Measurements from ENCODE around the gene TBCK. TPM values are rescaled to one million over a fixed set of nuclear protein-coding genes. Genes with fewer than 3 reads are reported as not detected.

TBCK gene
- 16.0 and 18.7 TPM in 2 replicates for total RNA-seq (2021; fragmentation: NEBNext Ultra II Directional; extraction: Animal tissue kit (Norgen Biotek cat#: 25700))
- 10.2 and 10.5 TPM in 2 replicates for polyA plus RNA-seq (2011; rRNA removed)
- 12.2 TPM for polyA plus RNA-seq (2011; cell fraction: cytosol; rRNA removed)
- polyA plus RNA-seq (2011; cell fraction: nucleus; rRNA removed) = 38.7 TPM
- 6.7 to 11.1 TPM (median 8.5 TPM) in 4 replicates for polyA plus RNA-seq (2012, experiment 1 of 2)
- 0.75 TPM for polyA plus RNA-seq (2012, experiment 2 of 2)
- 7.9 TPM for polyA plus RNA-seq (2013, experiment 1 of 2)
- 7.0 TPM for polyA plus RNA-seq (2013, experiment 2 of 2)
- 39.5 and 49.2 TPM in 2 replicates for polyA minus RNA-seq (2011; rRNA and poly(A)+ RNA removed)
- polyA minus RNA-seq (2011; cell fraction: cytosol; rRNA and poly(A)+ RNA removed) = 21.1 TPM
- 142 TPM for polyA minus RNA-seq (2011; cell fraction: nucleus; rRNA and poly(A)+ RNA removed)
- long read RNA-seq, experiment 1, partial matches to known transcripts = 2 of 5 reads
- long read RNA-seq, experiment 1, other reads (novel, unspliced or antisense) = 3 of 5 reads
- long read RNA-seq, experiment 2, partial matches to known transcripts = 0 of 8 reads
- long read RNA-seq, experiment 2, other reads (novel, unspliced or antisense) = 7 of 8 reads

- H4K91ac ChIP-seq (replicated peaks; ENCODE audit: insufficient read length, low read length) = peak within 1 kb of the TSS; percentile 92
- peaks cover 2% of the 10 kb centered on the region; the same call in 1 of the 2 replicates for H3K79me1 ChIP-seq (ENCODE audit: low read depth, low read length)
- peak within 1 kb of the TSS; percentile 98; the same call in 1 of the 2 replicates for H4K8ac ChIP-seq (ENCODE audit: extremely low read depth, insufficient read depth, low read length)
- peaks cover 0 to 7% (median 2%) of the 10 kb centered on the region in 4 experiments; a peak in 2 of 8 replicates for H3K36me3 ChIP-seq (ENCODE audit: control insufficient read depth in 2 of 4, insufficient read depth in 4 of 4, low read length in 3 of 4)
- H2BK120ac ChIP-seq (replicated peaks; ENCODE audit: low read depth, low read length) = no peak within 1 kb of the TSS
- POLR2A ChIA-PET (ENCODE audit: partially characterized antibody) = interaction anchor here (0.8 to 1.6 kb wide), 8 partner anchors 10 to 94 kb away, joined by 3 to 13 read pairs (median 4); no protein-coding TSS in a partner anchor
- no peak within 1 kb of the TSS for H2AK5ac ChIP-seq (ENCODE audit: low read depth, low read length)
- peak within 1 kb of the TSS; percentile 48 for H3K4ac ChIP-seq (replicated peaks; ENCODE audit: insufficient read length, low read depth, low read length)
- H3K23ac ChIP-seq (ENCODE audit: insufficient read length) = no peak within 1 kb of the TSS
- FAIRE-seq (peak; percentile 79), DNase-seq (ENCODE audit: low read depth in 1 of 2, low spot score in 2 of 2) (peak; percentile 75 to 90)
- no peaks in the 10 kb centered on the region for H3K27me3 ChIP-seq (replicated peaks in 1 of 4; ENCODE audit: control insufficient read depth in 3 of 4, extremely low read depth in 1 of 4, insufficient read depth in 3 of 4, low read length in 3 of 4)
- peak within 1 kb of the TSS; percentile 85 to 98 for H3K4me2 ChIP-seq (ENCODE audit: insufficient read depth in 1 of 2, low read depth in 2 of 2, low read length in 2 of 2)
- no peak within 1 kb of the TSS for H2BK20ac ChIP-seq (ENCODE audit: low read length)
- H3K4me3 ChIP-seq (ENCODE audit: extremely low read depth in 1 of 4, insufficient read depth in 2 of 4, low read depth in 3 of 4, low read length in 4 of 4) = peak within 1 kb of the TSS; percentile 88 to 100 (median 98)
- H3K14ac ChIP-seq (ENCODE audit: insufficient read length) = no peak within 1 kb of the TSS
- no peak within 1 kb of the TSS for H2BK15ac ChIP-seq (ENCODE audit: low read length)
- peak within 1 kb of the TSS; percentile 86 for H3K18ac ChIP-seq (ENCODE audit: extremely low read depth, low read length)
- H3K4me1 ChIP-seq (replicated peaks in 1 of 4; ENCODE audit: control insufficient read depth in 3 of 4, insufficient read depth in 4 of 4, low read length in 3 of 4) = no peaks in the 10 kb centered on the region
- H4K20me1 ChIP-seq (replicated peaks in 1 of 2; ENCODE audit: control insufficient read depth in 1 of 2, insufficient read depth in 2 of 2, low read length in 2 of 2) = no peaks in the 10 kb centered on the region
- CTCF ChIA-PET (ENCODE audit: partially characterized antibody) = interaction anchor here (1.0 to 1.8 kb wide), 5 partner anchors 11 to 197 kb away, joined by 3 to 7 read pairs (median 4); no protein-coding TSS in a partner anchor
- H3K9me3 ChIP-seq (ENCODE audit: insufficient read depth in 2 of 2, low read depth in 1 of 2, low read length in 1 of 2) = peaks cover 0 to 6% of the 10 kb centered on the region in 2 experiments; a peak in 1 of 4 replicates
- peak within 1 kb of the TSS; percentile 40 for H3K56ac ChIP-seq (replicated peaks; ENCODE audit: insufficient read length, low read depth, low read length)
- WGBS, 2 experiments (ENCODE audit: extremely low coverage in 1 of 2, insufficient coverage in 1 of 2, insufficient read length in 1 of 2, insufficient replicate concordance in 2 of 2, low coverage in 1 of 2, low lambda C conversion rate in 2 of 2, missing lambda C conversion rate in 1 of 2) = 1% methylated on average over 44 of the region's 44 CpGs; no CpG with 5 or more reads in 1 of the 2 experiments
- H2BK5ac ChIP-seq (ENCODE audit: low read depth, low read length) = peak within 1 kb of the TSS; percentile 97
- H3K79me2 ChIP-seq (ENCODE audit: control insufficient read depth in 1 of 2, insufficient read depth in 2 of 2, low read length in 2 of 2) = peaks cover 5 to 71% of the 10 kb centered on the region in 2 experiments; a peak in 3 of 4 replicates
- peak within 1 kb of the TSS; percentile 11 for H2BK12ac ChIP-seq (ENCODE audit: low read depth, low read length)
- H3K27ac ChIP-seq (ENCODE audit: low read depth, low read length) = peak within 1 kb of the TSS; percentile 99
- H3K23me2 ChIP-seq (ENCODE audit: low read depth, low read length) = peaks cover 10% of the 10 kb centered on the region; the same call in 1 of the 2 replicates
- peak within 1 kb of the TSS; percentile 96 for H4K5ac ChIP-seq (ENCODE audit: insufficient read length, low read depth, low read length)
- H2AFZ ChIP-seq (ENCODE audit: low read length) = peak within 1 kb of the TSS; percentile 99
- H3K9ac ChIP-seq (replicated peaks in 1 of 4; ENCODE audit: extremely low read depth in 1 of 4, low read depth in 3 of 4, low read length in 3 of 4) = peak within 1 kb of the TSS; percentile 93 to 99 (median 98)
- TF ChIP-seq RBBP5 (IDR thresholded peaks at IDR 0.05; ENCODE audit: borderline replicate concordance, low read depth, low read length) (peak; percentile 99), SP1 (IDR thresholded peaks at IDR 0.05; ENCODE audit: low read depth, low read length) (no peak), KDM5A (IDR thresholded peaks at IDR 0.05; ENCODE audit: low read length) (peak; percentile 88), SIX5 (IDR thresholded peaks at IDR 0.05; ENCODE audit: low read depth, low read length) (no peak), TCF12 (IDR thresholded peaks at IDR 0.05; ENCODE audit: low read depth, low read length) (no peak), CBX5 (IDR thresholded peaks at IDR 0.05; ENCODE audit: low read depth, low read length) (no peak), ATF3 (IDR thresholded peaks at IDR 0.05; ENCODE audit: insufficient read depth, low read depth, low read length) (peak; percentile 63; the same call in 1 of the 2 replicates), SIN3A (conservative IDR thresholded peaks at IDR 0.05 in 1 of 2, IDR thresholded peaks at IDR 0.05 in 1 of 2; ENCODE audit: low read depth in 1 of 2, low read length in 2 of 2) (peak in 1 of 2 experiments; percentile 39; a peak in 1 of 4 replicates)
Observed at GRCh38 chr4:106315968-106316772, at the start of gene TBCK, which contains the start of gene AIMP1. Gene TBCK (minus strand): TSS chr4:106316209. CDS start chr4:106308960, 7,249 bp downstream. Gene AIMP1 (plus strand): TSS chr4:106316550. CDS start chr4:106325010, 8,460 bp downstream.
